ENCODE data around the gene AP1G2. TPM values are rescaled to one million over a fixed set of nuclear protein-coding genes. Genes with fewer than 3 reads are reported as not detected.
"Not testable (repeated sequence)": the region's sequence is repeated elsewhere in the genome, so short reads cannot be mapped to it uniquely, and the experiment has no call there.

AP1G2 gene
- total RNA-seq (2014; rRNA removed; shearing (Covaris generic)) = 28.7 and 45.2 TPM in 2 replicates
- polyA plus RNA-seq (2014; cell fraction: nucleus; rRNA removed) = 254 and 297 TPM in 2 replicates

GRCh38 chr14:23567186-23568020, at the start of gene AP1G2:
AP1G2 (minus strand) TSS chr14:23567791; CDS start chr14:23567314, 477 bp downstream.
- DNase-seq (ENCODE audit: extremely low read depth, low read depth) = peak; percentile 82

GRCh38 chr14:23615856-23616255, 48.3 kb upstream of the AP1G2 start:
- no peak for DNase-seq (ENCODE audit: extremely low read depth, low read depth)

GRCh38 chr14:23614395-23614828, 46.8 kb upstream of the AP1G2 start:
- DNase-seq (ENCODE audit: extremely low read depth, low read depth) = no peak

GRCh38 chr14:23613242-23614070, 45.9 kb upstream of the AP1G2 start:
- DNase-seq (ENCODE audit: extremely low read depth, low read depth) = no peak

GRCh38 chr14:23612802-23613201, 45.2 kb upstream of the AP1G2 start:
- DNase-seq (ENCODE audit: extremely low read depth, low read depth) = no peak

GRCh38 chr14:23612354-23612732, 44.8 kb upstream of the AP1G2 start:
- DNase-seq (ENCODE audit: extremely low read depth, low read depth) = no peak

- DNase-seq (ENCODE audit: extremely low read depth, low read depth) = no peak
Measured at GRCh38 chr14:23610815-23611289, 43.3 kb upstream of the AP1G2 start.

- DNase-seq (ENCODE audit: extremely low read depth, low read depth) = no peak
Measured at GRCh38 chr14:23610090-23610814, 42.7 kb upstream of the AP1G2 start.

- not testable (repeated sequence) for DNase-seq (ENCODE audit: extremely low read depth, low read depth)
Measured at GRCh38 chr14:23609411-23610089, 42.0 kb upstream of the AP1G2 start.

GRCh38 chr14:23609001-23609400, 41.4 kb upstream of the AP1G2 start:
- DNase-seq (ENCODE audit: extremely low read depth, low read depth) = no peak

GRCh38 chr14:23608454-23608853, 40.9 kb upstream of the AP1G2 start:
- no peak for DNase-seq (ENCODE audit: extremely low read depth, low read depth)

GRCh38 chr14:23605931-23606585, 38.5 kb upstream of the AP1G2 start:
- DNase-seq (ENCODE audit: extremely low read depth, low read depth) = no peak

GRCh38 chr14:23604675-23605170, 37.1 kb upstream of the AP1G2 start:
- DNase-seq (ENCODE audit: extremely low read depth, low read depth) = no peak

- DNase-seq (ENCODE audit: extremely low read depth, low read depth) = no peak
Measured at GRCh38 chr14:23604148-23604547, 36.6 kb upstream of the AP1G2 start.

GRCh38 chr14:23603103-23603502, 35.5 kb upstream of the AP1G2 start:
- DNase-seq (ENCODE audit: extremely low read depth, low read depth) = no peak

- DNase-seq (ENCODE audit: extremely low read depth, low read depth) = no peak
Measured at GRCh38 chr14:23602181-23603095, 34.8 kb upstream of the AP1G2 start.

- no peak for DNase-seq (ENCODE audit: extremely low read depth, low read depth)
Measured at GRCh38 chr14:23601845-23602180, 34.2 kb upstream of the AP1G2 start.

GRCh38 chr14:23601424-23601823, 33.8 kb upstream of the AP1G2 start:
- no peak for DNase-seq (ENCODE audit: extremely low read depth, low read depth)
